ENCODE measurements around the gene TPH2. TPM values are rescaled to one million over a fixed set of nuclear protein-coding genes. Genes with fewer than 3 reads are reported as not detected.

TPH2 gene
- total and polyA plus RNA-seq, 2 donors from 2014 or later, result not detected

DNA sequence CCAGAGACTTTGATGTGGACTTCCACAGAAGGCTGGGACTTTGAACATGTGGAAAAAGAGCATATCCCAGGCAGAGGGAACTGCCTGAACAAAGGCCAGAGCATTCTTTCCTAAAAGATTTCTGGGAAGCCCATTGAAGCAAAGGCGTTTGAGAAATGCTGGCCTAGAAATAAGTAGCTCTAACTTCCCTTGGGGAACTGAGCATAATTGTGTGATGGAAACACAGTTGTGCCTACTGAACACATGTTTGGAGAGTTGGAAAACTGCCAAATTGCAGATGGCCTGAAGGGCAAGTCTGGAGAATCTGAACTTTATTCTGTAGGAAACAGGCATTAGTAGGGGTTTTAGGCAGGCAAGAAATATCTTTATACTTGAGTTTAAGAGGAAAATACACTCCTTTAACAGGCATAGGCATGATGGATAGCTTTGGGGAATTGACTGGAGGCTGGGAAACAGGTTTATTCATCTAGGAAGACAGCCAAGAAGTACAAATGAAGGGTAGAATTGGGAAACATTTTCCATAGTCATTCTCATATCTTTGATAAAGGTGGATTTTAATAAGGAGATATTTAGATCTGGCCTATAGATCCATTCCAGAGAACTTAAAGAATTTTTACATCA is 134.1 kb downstream of the TPH2 start:
- Histone ChIP-seq H3K4me1 (ENCODE audit: control insufficient read depth in 2 of 3, insufficient read depth in 2 of 3, low read depth in 1 of 3, low read length in 3 of 3) (peaks cover 0 to 5% (median 0%) of the 10 kb centered on the region in 3 donors), H3K4me3 (ENCODE audit: low read length in 3 of 3) (no peak overlapping the region), H3K36me3 (ENCODE audit: control insufficient read depth in 2 of 3, insufficient read depth in 3 of 3, low read length in 3 of 3) (no peaks in the 10 kb centered on the region), H3K27ac (ENCODE audit: low read depth in 2 of 2, low read length in 2 of 2) (peak overlapping the region in 1 of 2 donors; percentile 39), H3K9me3 (ENCODE audit: control insufficient read depth in 2 of 3, insufficient read depth in 1 of 3, low read length in 3 of 3) (no peaks in the 10 kb centered on the region), H3K27me3 (ENCODE audit: control insufficient read depth, insufficient read depth, low read length) (no peaks in the 10 kb centered on the region), H3K9ac (ENCODE audit: low read length in 3 of 3) (no peak overlapping the region)
- TF ChIP-seq, protein P1, sequence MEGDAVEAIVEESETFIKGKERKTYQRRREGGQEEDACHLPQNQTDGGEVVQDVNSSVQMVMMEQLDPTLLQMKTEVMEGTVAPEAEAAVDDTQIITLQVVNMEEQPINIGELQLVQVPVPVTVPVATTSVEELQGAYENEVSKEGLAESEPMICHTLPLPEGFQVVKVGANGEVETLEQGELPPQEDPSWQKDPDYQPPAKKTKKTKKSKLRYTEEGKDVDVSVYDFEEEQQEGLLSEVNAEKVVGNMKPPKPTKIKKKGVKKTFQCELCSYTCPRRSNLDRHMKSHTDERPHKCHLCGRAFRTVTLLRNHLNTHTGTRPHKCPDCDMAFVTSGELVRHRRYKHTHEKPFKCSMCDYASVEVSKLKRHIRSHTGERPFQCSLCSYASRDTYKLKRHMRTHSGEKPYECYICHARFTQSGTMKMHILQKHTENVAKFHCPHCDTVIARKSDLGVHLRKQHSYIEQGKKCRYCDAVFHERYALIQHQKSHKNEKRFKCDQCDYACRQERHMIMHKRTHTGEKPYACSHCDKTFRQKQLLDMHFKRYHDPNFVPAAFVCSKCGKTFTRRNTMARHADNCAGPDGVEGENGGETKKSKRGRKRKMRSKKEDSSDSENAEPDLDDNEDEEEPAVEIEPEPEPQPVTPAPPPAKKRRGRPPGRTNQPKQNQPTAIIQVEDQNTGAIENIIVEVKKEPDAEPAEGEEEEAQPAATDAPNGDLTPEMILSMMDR (IDR thresholded peaks at IDR 0.05; ENCODE audit: borderline replicate concordance, extremely low read depth, insufficient read depth), result no peak
- intact Hi-C loops (cut with DNase I), result no loop called here
- FAIRE-seq (no peak), DNase-seq (peak in 2 of 5 donors; percentile 17 to 29)

DNA sequence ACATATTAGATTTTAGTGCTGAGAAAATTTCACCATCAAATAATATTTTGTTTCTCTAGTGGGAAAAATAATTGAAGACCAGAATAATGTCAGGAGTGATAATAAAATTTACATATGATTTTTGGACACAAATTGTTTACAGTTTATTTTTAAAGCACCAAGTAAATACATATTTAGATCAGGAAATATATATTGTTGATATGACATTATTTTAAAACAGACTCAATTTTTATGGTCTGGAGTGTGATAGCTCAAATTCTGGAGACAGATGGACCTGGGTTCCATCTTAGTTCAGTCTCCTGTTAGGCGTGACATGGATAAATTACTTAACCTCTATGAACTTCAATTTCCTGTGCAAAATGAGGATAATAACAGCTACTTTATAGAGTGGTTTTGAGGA is 135.4 kb downstream of the TPH2 start:
- TF ChIP-seq, protein P1 (IDR thresholded peaks at IDR 0.05; ENCODE audit: borderline replicate concordance, extremely low read depth, insufficient read depth), result no peak
- no peak for DNase-seq
- intact Hi-C loops (cut with DNase I), result no loop called here
- no peak for FAIRE-seq
- Histone ChIP-seq H3K4me3 (ENCODE audit: low read length in 3 of 3) (no peak overlapping the region), H3K9me3 (ENCODE audit: control insufficient read depth in 2 of 3, insufficient read depth in 1 of 3, low read length in 3 of 3) (no peaks in the 10 kb centered on the region), H3K27ac (ENCODE audit: low read depth in 2 of 2, low read length in 2 of 2) (no peak overlapping the region), H3K9ac (ENCODE audit: low read length in 3 of 3) (no peak overlapping the region), H3K36me3 (ENCODE audit: control insufficient read depth in 2 of 3, insufficient read depth in 3 of 3, low read length in 3 of 3) (no peaks in the 10 kb centered on the region), H3K27me3 (ENCODE audit: control insufficient read depth, insufficient read depth, low read length) (no peaks in the 10 kb centered on the region), H3K4me1 (ENCODE audit: control insufficient read depth in 2 of 3, insufficient read depth in 2 of 3, low read depth in 1 of 3, low read length in 3 of 3) (peaks cover 0 to 5% (median 0%) of the 10 kb centered on the region in 3 donors)

DNA sequence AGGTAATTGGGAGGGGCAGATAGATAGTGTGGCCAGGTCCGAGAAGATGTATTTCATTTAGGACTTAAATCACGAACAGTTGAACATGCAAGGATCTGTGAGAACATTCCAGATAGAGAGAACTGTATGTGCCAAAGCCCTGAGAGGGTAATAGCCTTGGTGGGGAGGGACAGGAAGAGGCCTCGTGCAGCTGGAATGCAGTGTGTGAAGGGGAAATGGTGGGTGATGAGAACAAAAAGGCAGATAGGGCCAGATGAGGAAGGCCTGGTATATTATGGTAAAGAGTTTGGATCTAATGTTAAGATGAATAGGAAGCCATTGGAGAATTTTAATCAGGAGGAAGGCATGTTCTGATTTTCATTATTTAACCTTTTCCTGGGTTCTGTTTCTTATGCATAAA is 136.3 kb downstream of the TPH2 start:
- FAIRE-seq, result no peak
- H3K27me3 ChIP-seq (ENCODE audit: control insufficient read depth, insufficient read depth, low read length), result no peaks in the 10 kb centered on the region
- H3K4me3 ChIP-seq (ENCODE audit: low read length in 3 of 3), result no peak overlapping the region
- H3K4me1 ChIP-seq (ENCODE audit: control insufficient read depth in 2 of 3, insufficient read depth in 2 of 3, low read depth in 1 of 3, low read length in 3 of 3), result peaks cover 0 to 5% (median 0%) of the 10 kb centered on the region in 3 donors
- intact Hi-C loops (cut with DNase I), result no loop called here
- no peaks in the 10 kb centered on the region for H3K36me3 ChIP-seq (ENCODE audit: control insufficient read depth in 2 of 3, insufficient read depth in 3 of 3, low read length in 3 of 3)
- no peaks in the 10 kb centered on the region for H3K9me3 ChIP-seq (ENCODE audit: control insufficient read depth in 2 of 3, insufficient read depth in 1 of 3, low read length in 3 of 3)
- no peak overlapping the region for H3K27ac ChIP-seq (ENCODE audit: low read depth in 2 of 2, low read length in 2 of 2)
- H3K9ac ChIP-seq (ENCODE audit: low read length in 3 of 3), result no peak overlapping the region
- TF ChIP-seq, protein P1 (IDR thresholded peaks at IDR 0.05; ENCODE audit: borderline replicate concordance, extremely low read depth, insufficient read depth), result no peak
- DNase-seq, result no peak

DNA sequence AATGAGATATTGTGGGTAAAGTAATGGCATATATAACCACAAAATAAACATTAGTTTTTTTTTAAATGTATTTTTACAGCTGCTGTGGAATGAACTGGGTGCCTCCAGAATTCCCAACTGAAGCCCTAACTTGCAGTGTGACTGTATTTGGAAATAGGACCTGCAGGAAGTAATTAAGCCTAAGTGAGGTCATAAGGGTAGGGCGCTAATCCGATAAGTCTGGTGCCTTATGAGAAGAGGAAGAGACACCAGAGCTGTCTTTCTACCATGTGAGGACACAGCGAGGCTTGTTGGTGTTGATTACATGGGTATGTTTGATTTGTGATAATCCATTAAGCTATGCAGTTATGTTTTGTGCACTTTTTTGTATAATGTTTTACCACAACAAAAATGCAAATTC is 136.8 kb downstream of the TPH2 start:
- no peaks in the 10 kb centered on the region for H3K36me3 ChIP-seq (ENCODE audit: control insufficient read depth in 2 of 3, insufficient read depth in 3 of 3, low read length in 3 of 3)
- no peak overlapping the region for H3K27ac ChIP-seq (ENCODE audit: low read depth in 2 of 2, low read length in 2 of 2)
- intact Hi-C loops (cut with DNase I), result no loop called here
- H3K4me1 ChIP-seq (ENCODE audit: control insufficient read depth in 2 of 3, insufficient read depth in 2 of 3, low read depth in 1 of 3, low read length in 3 of 3), result peaks cover 0 to 5% (median 0%) of the 10 kb centered on the region in 3 donors
- no peak overlapping the region for H3K9ac ChIP-seq (ENCODE audit: low read length in 3 of 3)
- H3K4me3 ChIP-seq (ENCODE audit: low read length in 3 of 3), result no peak overlapping the region
- H3K9me3 ChIP-seq (ENCODE audit: control insufficient read depth in 2 of 3, insufficient read depth in 1 of 3, low read length in 3 of 3), result no peaks in the 10 kb centered on the region
- H3K27me3 ChIP-seq (ENCODE audit: control insufficient read depth, insufficient read depth, low read length), result no peaks in the 10 kb centered on the region
- FAIRE-seq (no peak), DNase-seq (no peak)
- TF ChIP-seq, protein P1 (IDR thresholded peaks at IDR 0.05; ENCODE audit: borderline replicate concordance, extremely low read depth, insufficient read depth), result no peak

Measured in kidney (tissue), 14 donors.